IMR-90 (cell line): Measurements from ENCODE around the gene HMG20B. TPM values are rescaled to one million over a fixed set of nuclear protein-coding genes. Genes with fewer than 3 reads are reported as not detected.

Experiments
- ATAC-seq: fragments of 200-7000 bp; cut with Tn5 transposase; 2 replicates; pipeline ENCODE4 v1.9.1; 2020; ENCODE audit warnings: low read depth, mild to moderate bottlenecking, moderate library complexity
- BruUV-seq: library from RNA; stranded (reverse); fragments of 400-500 nt; replicated peaks from 2 replicates; lab custom pipeline; 2021; lab: Mats Ljungman, UMichigan
- CTCF ChIA-PET: fragments of 300-600 bp; formaldehyde crosslinking; extraction: SDS; loops from one replicate; lab custom pipeline; 2021; ENCODE audit warnings: antibody characterized with exemption; lab: Yijun Ruan, JAX
- POLR2A ChIA-PET: fragments of 300-600 bp; sonication (Branson Sonifier 250); formaldehyde crosslinking; loops from one replicate; lab custom pipeline; 2022; ENCODE audit warnings: antibody characterized with exemption; ENCODE audit not compliant: unreplicated experiment; lab: Charles Lee
- DNase-seq: peaks from one replicate; pipeline ENCODE4 v3.0.0; 2013
- H2AFZ ChIP-seq: replicated peaks from 2 replicates; pipeline ENCODE3; 2013; ENCODE audit warnings: low read length, mild to moderate bottlenecking; ENCODE audit not compliant: poor library complexity
- H2AK5ac ChIP-seq: 2 replicates; pipeline ENCODE4 v1.6.1; 2013; ENCODE audit warnings: low read depth, low read length, inconsistent platforms
- H2AK9ac ChIP-seq: replicated peaks from 2 replicates; pipeline ENCODE3; 2013; ENCODE audit warnings: mild to moderate bottlenecking, low read depth, low read length, moderate library complexity; ENCODE audit not compliant: poor library complexity
- H2BK120ac ChIP-seq: 2 replicates; pipeline ENCODE4 v1.6.1; 2013; ENCODE audit warnings: low read depth, low read length, inconsistent platforms
- H2BK15ac ChIP-seq: 3 replicates; pipeline ENCODE4 v1.6.1; 2013; ENCODE audit warnings: low read depth, low read length, inconsistent platforms
- H2BK20ac ChIP-seq: 2 replicates; pipeline ENCODE4 v1.6.1; 2013; ENCODE audit warnings: low read depth, mild to moderate bottlenecking, inconsistent platforms, low read length, moderate library complexity
- H2BK5ac ChIP-seq: 2 replicates; pipeline ENCODE4 v1.6.1; 2013; ENCODE audit warnings: mild to moderate bottlenecking, low read depth, low read length, inconsistent platforms; ENCODE audit not compliant: poor library complexity, severe bottlenecking
- H3K14ac ChIP-seq: replicated peaks from 2 replicates; pipeline ENCODE4 v1.6.1; 2013; ENCODE audit warnings: low read depth, low read length, inconsistent platforms
- H3K18ac ChIP-seq: 2 replicates; pipeline ENCODE4 v1.6.1; 2013; ENCODE audit warnings: low read depth, low read length, control low read depth
- H3K23ac ChIP-seq: 2 replicates; pipeline ENCODE4 v1.6.1; 2013; ENCODE audit warnings: low read depth, low read length, inconsistent platforms
- H3K27ac ChIP-seq: 2 replicates; pipeline ENCODE4 v1.5.1; 2013; ENCODE audit warnings: mild to moderate bottlenecking, control low read depth, low read length; ENCODE audit not compliant: insufficient read depth
- H3K27me3 ChIP-seq: 2 replicates; pipeline ENCODE4 v1.6.1; 2013; ENCODE audit warnings: low read length; ENCODE audit not compliant: control insufficient read depth, insufficient read depth
- H3K36me3 ChIP-seq: 2 replicates; pipeline ENCODE4 v1.6.1; 2013; ENCODE audit warnings: low read length, mixed read lengths; ENCODE audit not compliant: control insufficient read depth, insufficient read depth
- H3K4ac ChIP-seq: 2 replicates; pipeline ENCODE4 v1.6.1; 2013; ENCODE audit warnings: low read depth, low read length, inconsistent platforms
- H3K4me1 ChIP-seq: 2 replicates; pipeline ENCODE4 v1.6.1; 2013; ENCODE audit warnings: low read length, mixed read lengths; ENCODE audit not compliant: control insufficient read depth, insufficient read depth
- H3K4me2 ChIP-seq: 2 replicates; pipeline ENCODE4 v1.6.1; 2013; ENCODE audit warnings: low read depth, mild to moderate bottlenecking, control low read depth, low read length, moderate library complexity
- H3K4me3 ChIP-seq: 2 replicates; pipeline ENCODE4 v1.5.1; 2013; ENCODE audit warnings: low read depth, mild to moderate bottlenecking, control low read depth, low read length, moderate library complexity; ENCODE audit not compliant: insufficient read depth
- H3K56ac ChIP-seq: 2 replicates; pipeline ENCODE4 v1.6.1; 2013; ENCODE audit warnings: low read length, inconsistent platforms; ENCODE audit not compliant: insufficient read depth; ENCODE audit errors: extremely low read depth
- H3K79me1 ChIP-seq, 2 experiments: 2 replicates each; pipeline ENCODE4 v1.6.1; 2013; ENCODE audit warnings: low read length in 2 of 2, inconsistent platforms in 1 of 2, low read depth in 1 of 2
- H3K9ac ChIP-seq: 2 replicates; pipeline ENCODE4 v1.6.1; 2013; ENCODE audit warnings: low read depth, low read length, control low read depth
- H3K9me1 ChIP-seq: 2 replicates; pipeline ENCODE4 v1.6.1; 2013; ENCODE audit warnings: low read length, inconsistent platforms; ENCODE audit not compliant: insufficient read depth
- H3K9me3 ChIP-seq: 2 replicates; pipeline ENCODE4 v1.6.1; 2013; ENCODE audit warnings: low read length; ENCODE audit not compliant: control insufficient read depth, insufficient read depth
- H4K20me1 ChIP-seq: 2 replicates; pipeline ENCODE4 v1.6.1; 2013; ENCODE audit warnings: low read length, inconsistent platforms; ENCODE audit not compliant: insufficient read depth
- H4K5ac ChIP-seq: 2 replicates; pipeline ENCODE4 v1.6.1; 2013; ENCODE audit warnings: mild to moderate bottlenecking, low read depth, low read length, control low read depth
- H4K8ac ChIP-seq, 2 experiments: 2 replicates each; pipeline ENCODE4 v1.6.1; 2013; ENCODE audit warnings: low read depth in 2 of 2, low read length in 2 of 2, control low read depth in 1 of 2, inconsistent platforms in 1 of 2
- H4K91ac ChIP-seq: 2 replicates; pipeline ENCODE4 v1.6.1; 2013; ENCODE audit warnings: low read depth, low read length, inconsistent platforms; ENCODE audit not compliant: insufficient read depth
- CEBPB ChIP-seq: IDR thresholded peaks from 2 replicates; pipeline ENCODE4 v1.6.1; 2012; ENCODE audit warnings: low read depth, low read length, improper control_type of control experiment
- CHD1 ChIP-seq: IDR thresholded peaks from 2 replicates; pipeline ENCODE4 v1.6.1; 2012; ENCODE audit warnings: low read depth, low read length, improper control_type of control experiment
- ELK1 ChIP-seq: fragments of 150-350 bp; IDR thresholded peaks from 2 replicates; pipeline ENCODE4 v1.6.1; 2016; ENCODE audit warnings: low read depth, mild to moderate bottlenecking, low read length, moderate library complexity, borderline replicate concordance
- FOS ChIP-seq: fragments of 150-350 bp; IDR thresholded peaks from 2 replicates; pipeline ENCODE4 v1.6.1; 2016; ENCODE audit warnings: low read depth, low read length
- MAFK ChIP-seq: IDR thresholded peaks from 2 replicates; pipeline ENCODE4 v1.6.1; 2012; ENCODE audit warnings: low read depth, low read length, improper control_type of control experiment
- MAZ ChIP-seq: IDR thresholded peaks from 2 replicates; pipeline ENCODE4 v1.6.1; 2012; ENCODE audit warnings: low read depth, mild to moderate bottlenecking, low read length, improper control_type of control experiment, moderate library complexity, borderline replicate concordance
- POLR2A ChIP-seq: IDR thresholded peaks from 2 replicates; pipeline ENCODE4 v1.6.1; 2012; ENCODE audit warnings: mild to moderate bottlenecking, low read depth, low read length
- RAD21 ChIP-seq: IDR thresholded peaks from 2 replicates; pipeline ENCODE4 v1.6.1; 2012; ENCODE audit warnings: low read length, improper control_type of control experiment
- SMC3 ChIP-seq: fragments of 150-350 bp; IDR thresholded peaks from 2 replicates; pipeline ENCODE4 v1.6.1; 2016; ENCODE audit warnings: low read depth, mild to moderate bottlenecking, antibody characterized with exemption, low read length, moderate library complexity
- WGBS, 2 experiments: methylation state at CpG; one replicate each; pipeline versions ENCODE4 v1.1.5 to v1.1.7; 2013; ENCODE audit warnings: missing lambda C conversion rate in 2 of 2; ENCODE audit not compliant: insufficient read length in 1 of 2; ENCODE audit errors: extremely low coverage in 2 of 2; 5-methylcytosine and 5-hydroxymethylcytosine counted together
- dilution Hi-C: fragments of 300-500 bp; cut with HindIII; formaldehyde crosslinking; loops from one replicate; pipeline ENCODE4 v1.14.3; 2018; ENCODE audit warnings: low sequenced_read_pairs; ENCODE audit not compliant: unreplicated experiment
- in situ Hi-C: fragments of 300-500 bp; cut with MboI; formaldehyde crosslinking; loops from 3 replicates; pipeline ENCODE4 v1.14.3; 2019; ENCODE audit warnings: low sequenced_read_pairs, inconsistent platforms, mixed read lengths
- intact Hi-C: fragments of 100-400 bp; cut with micrococcal nuclease; formaldehyde crosslinking; loops from 2 replicates; pipeline ENCODE4 v1.10.0; 2022
- polyA plus RNA-seq, 3 experiments: library from polyadenylated mRNA; depleted of rRNA; stranded (reverse); fragments of >200 nt; gene quantifications; 2 replicates each; pipeline ENCODE4 v1.2.3, GENCODE V29; 2012; ENCODE audit warnings: low replicate concordance in 1 of 3
- total RNA-seq: library from RNA; depleted of rRNA; stranded (reverse); fragments of >200 nt; gene quantifications from 2 replicates; pipeline ENCODE4 v1.2.3, GENCODE V29; 2012
- TF ChIP-seq, protein P1 (sequence below): conservative IDR thresholded peaks from 2 replicates; pipeline ENCODE4 v1.5.1; 2012; ENCODE audit warnings: mild to moderate bottlenecking, low read depth, low read length, improper control_type of control experiment

Gene HMG20B
- total and polyA plus RNA-seq, 2 of the 4 experiments (the other 2 are of a cell fraction): 57.5 to 63.8 TPM

- Histone ChIP-seq H3K9me3 (no peaks in the 10 kb centered on the region), H3K9ac (no peak overlapping the region), H3K4me2 (no peak overlapping the region), H2BK20ac (no peak overlapping the region), H4K5ac (no peak overlapping the region), H4K91ac (no peak overlapping the region), H3K4me3 (no peak overlapping the region), H2AK9ac (peak overlapping the region; percentile 44), H4K8ac (no peak overlapping the region), H2AK5ac (peak overlapping the region; percentile 39; the same call in 1 of the 2 replicates), H3K27ac (no peak overlapping the region), H3K36me3 (peaks cover 30% of the 10 kb centered on the region), H3K27me3 (no peaks in the 10 kb centered on the region), H2BK5ac (no peak overlapping the region), H2BK120ac (no peak overlapping the region), H4K20me1 (peaks cover 26% of the 10 kb centered on the region), H3K18ac (no peak overlapping the region), H3K9me1 (no peaks in the 10 kb centered on the region), H3K4me1 (no peaks in the 10 kb centered on the region), H3K23ac (no peak overlapping the region), H3K56ac (no peak overlapping the region), H3K79me1 (peaks cover 0 to 20% of the 10 kb centered on the region in 2 experiments; a peak in 2 of 4 replicates), H3K4ac (no peak overlapping the region), H3K14ac (no peak overlapping the region), H2AFZ (peak overlapping the region; percentile 5), H2BK15ac (no peak overlapping the region)
- peak; percentile 88 for ATAC-seq
- dilution Hi-C loops: no loop called here
- intact Hi-C loops: loop anchor here (1.0 kb wide), 1 partner anchor 73 kb away; no protein-coding TSS in a partner anchor
- WGBS, 2 experiments: 65% methylated on average over 23 of the region's 30 CpGs; no CpG with 5 or more reads in 1 of the 2 experiments
- ChIA-PET CTCF (interaction anchor here (0.6 to 1.0 kb wide), 4 partner anchors 11 to 1043 kb away, joined by 3 to 10 read pairs (median 3); no protein-coding TSS in a partner anchor), POLR2A (interaction anchor here (0.6 kb wide), 2 partner anchors 43 to 492 kb away, joined by 3 to 11 read pairs; no protein-coding TSS in a partner anchor)
- DNase-seq: peak; percentile 26
- TF ChIP-seq RAD21 (peak; percentile 76), ELK1 (no peak), SMC3 (peak; percentile 90), CEBPB (no peak), MAZ (peak; percentile 22; the same call in 1 of the 2 replicates), POLR2A (no peak), CHD1 (no peak), MAFK (no peak), FOS (no peak)
- TF ChIP-seq, protein P1, sequence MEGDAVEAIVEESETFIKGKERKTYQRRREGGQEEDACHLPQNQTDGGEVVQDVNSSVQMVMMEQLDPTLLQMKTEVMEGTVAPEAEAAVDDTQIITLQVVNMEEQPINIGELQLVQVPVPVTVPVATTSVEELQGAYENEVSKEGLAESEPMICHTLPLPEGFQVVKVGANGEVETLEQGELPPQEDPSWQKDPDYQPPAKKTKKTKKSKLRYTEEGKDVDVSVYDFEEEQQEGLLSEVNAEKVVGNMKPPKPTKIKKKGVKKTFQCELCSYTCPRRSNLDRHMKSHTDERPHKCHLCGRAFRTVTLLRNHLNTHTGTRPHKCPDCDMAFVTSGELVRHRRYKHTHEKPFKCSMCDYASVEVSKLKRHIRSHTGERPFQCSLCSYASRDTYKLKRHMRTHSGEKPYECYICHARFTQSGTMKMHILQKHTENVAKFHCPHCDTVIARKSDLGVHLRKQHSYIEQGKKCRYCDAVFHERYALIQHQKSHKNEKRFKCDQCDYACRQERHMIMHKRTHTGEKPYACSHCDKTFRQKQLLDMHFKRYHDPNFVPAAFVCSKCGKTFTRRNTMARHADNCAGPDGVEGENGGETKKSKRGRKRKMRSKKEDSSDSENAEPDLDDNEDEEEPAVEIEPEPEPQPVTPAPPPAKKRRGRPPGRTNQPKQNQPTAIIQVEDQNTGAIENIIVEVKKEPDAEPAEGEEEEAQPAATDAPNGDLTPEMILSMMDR: peak; percentile 83
- BruUV-seq: no TSS peak
- in situ Hi-C loops: no loop called here
Observed at GRCh38 chr19:3544742-3545668, 27.7 kb upstream of the HMG20B start.
